K562 (cell line): Measurements from ENCODE around the gene VPS50. TPM values are rescaled to one million over a fixed set of nuclear protein-coding genes. Genes with fewer than 3 reads are reported as not detected.

Experiments used
- ATAC-seq: fragments of 200-7000 bp; cut with Tn5 transposase; 3 replicates; pipeline ENCODE4 v1.9.1; 2020; ENCODE audit warnings: moderate library complexity
- BruUV-seq: library from RNA; stranded (reverse); fragments of 400-500 nt; replicated peaks from 2 replicates; lab custom pipeline; 2021; lab: Mats Ljungman, UMichigan
- CTCF ChIA-PET: fragments of 300-600 bp; formaldehyde crosslinking; extraction: SDS; loops from one replicate; lab custom pipeline; 2021; ENCODE audit warnings: low intra/inter-chr PET ratio; lab: Yijun Ruan, JAX
- POLR2A ChIA-PET: fragments of 300-600, 350-650 bp; sonication (Branson Sonifier 250); formaldehyde crosslinking; extraction: SDS; loops from one replicate; lab custom pipeline; 2021; ENCODE audit warnings: antibody characterized with exemption, inconsistent platforms; lab: Yijun Ruan, JAX
- DNase-seq, 4 experiments: peaks; one replicate each; pipeline versions ENCODE4 v3.0.0 to v3.0.0-alpha.2; 2011 to 2018; ENCODE audit warnings: low spot score in 3 of 4, mixed read lengths in 3 of 4; ENCODE audit errors: extremely low read depth in 1 of 4
- FAIRE-seq: peaks from 2 replicates; lab custom pipeline; 2011; peaks lifted over from hg19 to GRCh38; lab: Jason Lieb, UNC
- H2AFZ ChIP-seq: 2 replicates; pipeline ENCODE4 v1.6.0; 2011; ENCODE audit warnings: low read depth, low read length, control low read depth, inconsistent platforms
- H3K27ac ChIP-seq: fragments of 200-600 bp; 3 replicates; pipeline ENCODE4 v1.8.0; 2011; ENCODE audit warnings: low read depth, mild to moderate bottlenecking, control low read depth, inconsistent platforms, low read length, moderate library complexity, mixed read lengths; ENCODE audit errors: extremely low read depth
- H3K27me3 ChIP-seq, 2 experiments: fragments of 300-600 bp in 1 of 2; 2 replicates in 1 of 2; 3 replicates in 1 of 2; pipeline versions ENCODE4 v1.6.0 to v1.8.0; 2011; ENCODE audit warnings: inconsistent platforms in 2 of 2, low read length in 2 of 2, mild to moderate bottlenecking in 1 of 2, mixed read lengths in 1 of 2, moderate library complexity in 1 of 2; ENCODE audit not compliant: control insufficient read depth in 2 of 2, insufficient read depth in 2 of 2
- H3K36me3 ChIP-seq: fragments of 300-600 bp; 3 replicates; pipeline ENCODE4 v1.8.0; 2011; ENCODE audit warnings: mild to moderate bottlenecking, low read length, inconsistent platforms; ENCODE audit not compliant: control insufficient read depth, insufficient read depth
- H3K4me1 ChIP-seq, 2 experiments: fragments of 200-600 bp in 1 of 2; replicated peaks in 1 of 2; 2 replicates in 1 of 2; 3 replicates in 1 of 2; pipeline versions ENCODE4 v1.5.1 to v1.8.0; 2011; ENCODE audit warnings: inconsistent platforms in 2 of 2, low read length in 2 of 2, mild to moderate bottlenecking in 1 of 2, mixed read lengths in 1 of 2, moderate library complexity in 1 of 2; ENCODE audit not compliant: control insufficient read depth in 2 of 2, insufficient read depth in 2 of 2
- H3K4me2 ChIP-seq: 2 replicates; pipeline ENCODE4 v1.6.1; 2011; ENCODE audit warnings: low read length, control low read depth, inconsistent platforms, mixed read lengths; ENCODE audit not compliant: insufficient read depth
- H3K4me3 ChIP-seq: fragments of 200-600 bp; sonication (generic), shearing (Covaris generic); 2 replicates; pipeline ENCODE4 v1.5.1; 2016; ENCODE audit warnings: control low read depth, inconsistent platforms
- H3K79me2 ChIP-seq: fragments of 200-600 bp; 3 replicates; pipeline ENCODE4 v1.8.0; 2011; ENCODE audit warnings: low read length, inconsistent platforms; ENCODE audit not compliant: control insufficient read depth, insufficient read depth
- H3K9ac ChIP-seq, 2 experiments: 2 replicates each; pipeline versions ENCODE4 v1.6.0 to v1.6.1; 2011; ENCODE audit warnings: low read depth in 2 of 2, low read length in 2 of 2, control low read depth in 1 of 2, inconsistent platforms in 1 of 2, mild to moderate bottlenecking in 1 of 2, mixed read lengths in 1 of 2; ENCODE audit not compliant: insufficient read depth in 1 of 2
- H3K9me1 ChIP-seq: one replicate; pipeline ENCODE4 v1.6.0; 2011; ENCODE audit warnings: inconsistent platforms, mild to moderate bottlenecking, low read length, moderate library complexity; ENCODE audit not compliant: control insufficient read depth, insufficient read depth
- H3K9me3 ChIP-seq: replicated peaks from 2 replicates; pipeline ENCODE4 v1.5.1; 2011; ENCODE audit warnings: low read depth, low read length, inconsistent platforms; ENCODE audit not compliant: control insufficient read depth, insufficient read depth
- H4K20me1 ChIP-seq: replicated peaks from 2 replicates; pipeline ENCODE4 v1.6.1; 2011; ENCODE audit warnings: low read length, inconsistent platforms, mixed read lengths; ENCODE audit not compliant: control insufficient read depth, insufficient read depth
- C11orf30 ChIP-seq: fragments of 450-650 bp; IDR thresholded peaks from 2 replicates; pipeline ENCODE4 v1.6.1; 2016; ENCODE audit warnings: low read depth, mild to moderate bottlenecking
- HIVEP1 ChIP-seq: fragments of 250-450 bp; sonication (Bioruptor Pico); IDR thresholded peaks from 2 replicates; pipeline ENCODE4 v1.4.0; 2020; ENCODE audit warnings: mild to moderate bottlenecking
- MAFF ChIP-seq: IDR thresholded peaks from 2 replicates; pipeline ENCODE4 v1.6.1; 2012; ENCODE audit warnings: low read length, improper control_type of control experiment
- MAFG ChIP-seq: fragments of 450-650 bp; conservative IDR thresholded peaks from 2 replicates; pipeline ENCODE4 v1.6.1; 2016; ENCODE audit warnings: missing genetic modification characterization, missing compliant biosample characterization
- MAFK ChIP-seq: IDR thresholded peaks from 2 replicates; pipeline ENCODE4 v1.6.1; 2011; ENCODE audit warnings: low read length, improper control_type of control experiment
- RFX7 ChIP-seq: fragments of 250-450 bp; sonication (Bioruptor Pico); IDR thresholded peaks from 2 replicates; pipeline ENCODE4 v1.5.1; 2021; ENCODE audit warnings: mild to moderate bottlenecking
- ZBTB43 ChIP-seq: sonication (generic); formaldehyde crosslinking; IDR thresholded peaks from 2 replicates; pipeline ENCODE4 v1.8.0; 2023; ENCODE audit warnings: mild to moderate bottlenecking, missing genetic modification reagents
- ZNF316 ChIP-seq: fragments of 450-650 bp; IDR thresholded peaks from 2 replicates; pipeline ENCODE4 v1.6.1; 2016
- ZNF57 ChIP-seq: fragments of 450-650 bp; formaldehyde crosslinking; IDR thresholded peaks from 2 replicates; pipeline ENCODE4 v1.4.0; 2020; ENCODE audit warnings: mild to moderate bottlenecking, moderate library complexity
- WGBS: fragments of 100-300 bp; shearing (Covaris generic); methylation state at CpG from one replicate; pipeline ENCODE4 v1.1.6; 2016; ENCODE audit warnings: low coverage, mixed read lengths; ENCODE audit not compliant: insufficient coverage; ENCODE audit errors: missing lambda C conversion rate; 5-methylcytosine and 5-hydroxymethylcytosine counted together
- in situ Hi-C: fragments of 300-500 bp; cut with MboI; formaldehyde crosslinking; loops from 4 replicates; pipeline ENCODE4 v1.15.0; 2018; ENCODE audit warnings: inconsistent platforms, mixed read lengths
- intact Hi-C: fragments of 100-400 bp; cut with micrococcal nuclease; formaldehyde crosslinking; loops from 2 replicates; pipeline ENCODE4 v1.14.2; 2022
- polyA plus RNA-seq, 8 experiments: library from polyadenylated mRNA; depleted of rRNA in 4 of 8; stranded (reverse) in 5 of 8; unstranded in 3 of 8; fragments of >200 nt; fragmentation: Nextera tagmentation in 2 of 8; fragmentation: Illumina TruSeq in 1 of 8; extraction: Ambion mirVana in 2 of 8; extraction: Trizol in 1 of 8; gene quantifications; 2 replicates each; pipeline versions ENCODE4 v1.2.1 to v1.2.3, GENCODE V29; 2011 to 2014; ENCODE audit warnings: inconsistent platforms in 1 of 8, missing spikeins in 1 of 8
- total RNA-seq, 7 experiments: library from RNA; depleted of rRNA in 6 of 7; stranded (reverse); fragments of >200 nt in 6 of 7; fragmentation: Illumina TruSeq in 2 of 7; extraction: Trizol in 2 of 7; gene quantifications; 2 replicates each; pipeline versions ENCODE4 v1.2.1 to v1.2.3, GENCODE V29; 2011 to 2021; ENCODE audit warnings: low replicate concordance in 1 of 7

VPS50 gene
- total and polyA plus RNA-seq, 9 of the 15 experiments (the other 6 are each of a cell fraction or from before 2014, with no cell fraction given) = 10.5 to 29.4 (median 15.8) TPM

GRCh38 chr7:93188870-93189634 lies 43.1 kb upstream of the VPS50 start:
- TF ChIP-seq ZNF316 (peak; percentile 89), MAFF (peak; percentile 69; the same call in 1 of the 2 replicates), C11orf30 (peak; percentile 74), HIVEP1 (no peak), MAFG (tag) (peak; percentile 64; the same call in 1 of the 2 replicates), ZBTB43 (CRISPR knock-in tag) (no peak), ZNF57 (CRISPR knock-in tag) (no peak), MAFK (peak; percentile 36; the same call in 1 of the 2 replicates), RFX7 (no peak)
- H3K79me2 ChIP-seq = no peaks in the 10 kb centered on the region
- H3K36me3 ChIP-seq = no peaks in the 10 kb centered on the region
- no peak for ATAC-seq
- no peak overlapping the region for H3K27ac ChIP-seq
- no peak overlapping the region for H3K9ac ChIP-seq
- H3K4me1 ChIP-seq = no peaks in the 10 kb centered on the region
- H3K27me3 ChIP-seq = no peaks in the 10 kb centered on the region
- intact Hi-C loops = no loop called here
- no peaks in the 10 kb centered on the region for H4K20me1 ChIP-seq
- no peak overlapping the region for H2AFZ ChIP-seq
- H3K9me3 ChIP-seq = no peaks in the 10 kb centered on the region
- H3K9me1 ChIP-seq = no peaks in the 10 kb centered on the region
- H3K4me2 ChIP-seq = no peak overlapping the region
- CTCF ChIA-PET = no interaction called here
- DNase-seq = no peak
- BruUV-seq = no TSS peak
- H3K4me3 ChIP-seq = no peak overlapping the region
- in situ Hi-C loops = no loop called here
- no peak for FAIRE-seq
- 9% methylated on average over 6 of the region's 6 CpGs for WGBS
- POLR2A ChIA-PET = no interaction called here
